ENCODE measurements around the gene ABHD12B. TPM values are rescaled to one million over a fixed set of nuclear protein-coding genes. Genes with fewer than 3 reads are reported as not detected.

Gene ABHD12B
- total and polyA plus RNA-seq, 2 donors from 2014 or later = 0.88 TPM; not detected in 1

DNA sequence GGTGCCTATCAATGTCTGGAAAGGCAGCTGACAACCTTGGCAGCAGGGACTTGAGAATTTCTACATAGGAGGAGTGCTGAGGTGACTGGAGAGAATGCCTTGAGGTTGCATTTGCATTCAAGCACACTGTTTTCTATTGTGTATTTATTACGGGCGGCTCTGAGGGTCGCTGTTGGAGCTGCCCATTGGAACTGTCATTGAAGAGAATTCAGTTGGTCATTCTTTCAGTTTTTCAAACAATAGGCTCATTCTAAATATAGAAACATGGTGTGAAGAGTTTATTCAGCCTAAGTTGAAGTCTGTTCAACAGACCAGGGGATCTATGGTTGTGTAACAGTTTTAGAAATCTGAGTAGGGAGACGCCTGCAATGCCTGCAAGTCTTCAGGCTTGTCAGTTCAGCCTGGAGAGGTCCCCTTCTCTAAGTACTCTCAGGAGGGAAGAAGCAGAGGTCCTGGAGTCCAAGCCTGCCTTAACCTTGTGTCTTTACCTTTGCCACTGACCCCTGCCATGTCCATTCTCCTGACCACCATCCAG is 9.8 kb upstream of the ABHD12B start:
- intact Hi-C loops (cut with DNase I) = no loop called here
- DNase-seq (no peak), FAIRE-seq (no peak)
- Histone ChIP-seq H3K9me3 (ENCODE audit: control insufficient read depth in 2 of 3, insufficient read depth in 1 of 3, low read length in 3 of 3) (no peaks in the 10 kb centered on the region), H3K27ac (ENCODE audit: low read depth in 2 of 2, low read length in 2 of 2) (no peak overlapping the region), H3K27me3 (ENCODE audit: control insufficient read depth, insufficient read depth, low read length) (no peaks in the 10 kb centered on the region), H3K4me1 (ENCODE audit: control insufficient read depth in 2 of 3, insufficient read depth in 2 of 3, low read depth in 1 of 3, low read length in 3 of 3) (peaks cover 0 to 5% (median 0%) of the 10 kb centered on the region in 3 donors), H3K36me3 (ENCODE audit: control insufficient read depth in 2 of 3, insufficient read depth in 3 of 3, low read length in 3 of 3) (no peaks in the 10 kb centered on the region), H3K4me3 (ENCODE audit: low read length in 3 of 3) (no peak overlapping the region), H3K9ac (ENCODE audit: low read length in 3 of 3) (no peak overlapping the region)
- TF ChIP-seq, protein P1, sequence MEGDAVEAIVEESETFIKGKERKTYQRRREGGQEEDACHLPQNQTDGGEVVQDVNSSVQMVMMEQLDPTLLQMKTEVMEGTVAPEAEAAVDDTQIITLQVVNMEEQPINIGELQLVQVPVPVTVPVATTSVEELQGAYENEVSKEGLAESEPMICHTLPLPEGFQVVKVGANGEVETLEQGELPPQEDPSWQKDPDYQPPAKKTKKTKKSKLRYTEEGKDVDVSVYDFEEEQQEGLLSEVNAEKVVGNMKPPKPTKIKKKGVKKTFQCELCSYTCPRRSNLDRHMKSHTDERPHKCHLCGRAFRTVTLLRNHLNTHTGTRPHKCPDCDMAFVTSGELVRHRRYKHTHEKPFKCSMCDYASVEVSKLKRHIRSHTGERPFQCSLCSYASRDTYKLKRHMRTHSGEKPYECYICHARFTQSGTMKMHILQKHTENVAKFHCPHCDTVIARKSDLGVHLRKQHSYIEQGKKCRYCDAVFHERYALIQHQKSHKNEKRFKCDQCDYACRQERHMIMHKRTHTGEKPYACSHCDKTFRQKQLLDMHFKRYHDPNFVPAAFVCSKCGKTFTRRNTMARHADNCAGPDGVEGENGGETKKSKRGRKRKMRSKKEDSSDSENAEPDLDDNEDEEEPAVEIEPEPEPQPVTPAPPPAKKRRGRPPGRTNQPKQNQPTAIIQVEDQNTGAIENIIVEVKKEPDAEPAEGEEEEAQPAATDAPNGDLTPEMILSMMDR (IDR thresholded peaks at IDR 0.05; ENCODE audit: borderline replicate concordance, extremely low read depth, insufficient read depth) = no peak

DNA sequence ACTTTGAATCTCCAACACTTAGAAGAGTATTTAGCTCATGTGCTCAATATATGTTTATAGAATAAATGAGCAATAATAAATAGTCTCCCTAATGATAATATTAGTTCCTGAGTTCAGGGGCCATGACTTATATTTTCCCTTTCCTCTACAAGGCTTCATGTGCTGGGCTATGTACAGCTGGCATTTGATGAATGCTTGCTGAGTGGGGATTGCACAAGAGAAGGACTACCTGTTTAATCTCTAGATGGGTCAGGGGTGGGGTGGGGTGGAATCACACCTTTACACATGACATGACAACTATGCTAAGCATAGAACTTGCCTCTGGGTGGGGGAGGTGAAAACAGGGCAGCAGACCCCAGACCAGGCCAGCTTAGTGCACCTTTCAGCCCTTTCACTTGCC is 7.6 kb upstream of the ABHD12B start:
- H3K9me3 ChIP-seq (ENCODE audit: control insufficient read depth in 2 of 3, insufficient read depth in 1 of 3, low read length in 3 of 3) = no peaks in the 10 kb centered on the region
- no peak overlapping the region for H3K4me3 ChIP-seq (ENCODE audit: low read length in 3 of 3)
- DNase-seq = no peak
- no peak for FAIRE-seq
- no peak overlapping the region for H3K27ac ChIP-seq (ENCODE audit: low read depth in 2 of 2, low read length in 2 of 2)
- intact Hi-C loops (cut with DNase I) = no loop called here
- TF ChIP-seq, protein P1 (IDR thresholded peaks at IDR 0.05; ENCODE audit: borderline replicate concordance, extremely low read depth, insufficient read depth) = no peak
- no peak overlapping the region for H3K9ac ChIP-seq (ENCODE audit: low read length in 3 of 3)
- H3K36me3 ChIP-seq (ENCODE audit: control insufficient read depth in 2 of 3, insufficient read depth in 3 of 3, low read length in 3 of 3) = no peaks in the 10 kb centered on the region
- H3K4me1 ChIP-seq (ENCODE audit: control insufficient read depth in 2 of 3, insufficient read depth in 2 of 3, low read depth in 1 of 3, low read length in 3 of 3) = peaks cover 0 to 4% (median 0%) of the 10 kb centered on the region in 3 donors
- H3K27me3 ChIP-seq (ENCODE audit: control insufficient read depth, insufficient read depth, low read length) = no peaks in the 10 kb centered on the region

DNA sequence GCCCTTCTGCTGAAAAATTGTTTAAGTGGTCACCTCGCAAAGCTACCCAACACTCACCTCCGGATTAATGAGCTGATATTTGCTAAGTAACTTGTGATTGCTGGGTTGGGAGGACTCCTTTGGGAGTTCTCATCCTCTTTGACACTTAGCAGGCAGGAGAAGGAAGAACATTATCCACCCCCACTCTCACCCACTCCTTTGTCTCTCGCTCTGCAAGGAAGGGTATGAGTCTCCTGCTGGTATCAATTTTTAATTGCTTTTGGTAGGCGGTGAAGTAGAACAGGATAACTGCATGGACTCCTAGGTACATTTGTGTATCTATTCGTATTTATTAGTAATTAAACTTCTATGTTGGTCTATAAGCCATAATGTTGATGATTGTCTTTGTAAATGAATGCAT is 6.9 kb upstream of the ABHD12B start:
- H3K4me3 ChIP-seq (ENCODE audit: low read length in 3 of 3) = no peak overlapping the region
- intact Hi-C loops (cut with DNase I) = no loop called here
- H3K4me1 ChIP-seq (ENCODE audit: control insufficient read depth in 2 of 3, insufficient read depth in 2 of 3, low read depth in 1 of 3, low read length in 3 of 3) = no peaks in the 10 kb centered on the region
- no peak overlapping the region for H3K27ac ChIP-seq (ENCODE audit: low read depth in 2 of 2, low read length in 2 of 2)
- TF ChIP-seq, protein P1 (IDR thresholded peaks at IDR 0.05; ENCODE audit: borderline replicate concordance, extremely low read depth, insufficient read depth) = no peak
- FAIRE-seq (no peak), DNase-seq (no peak)
- no peak overlapping the region for H3K9ac ChIP-seq (ENCODE audit: low read length in 3 of 3)
- H3K36me3 ChIP-seq (ENCODE audit: control insufficient read depth in 2 of 3, insufficient read depth in 3 of 3, low read length in 3 of 3) = no peaks in the 10 kb centered on the region
- H3K27me3 ChIP-seq (ENCODE audit: control insufficient read depth, insufficient read depth, low read length) = no peaks in the 10 kb centered on the region
- no peaks in the 10 kb centered on the region for H3K9me3 ChIP-seq (ENCODE audit: control insufficient read depth in 2 of 3, insufficient read depth in 1 of 3, low read length in 3 of 3)
